Testis (tissue), 3 donors: ENCODE data around the gene OGN. TPM values are rescaled to one million over a fixed set of nuclear protein-coding genes. Genes with fewer than 3 reads are reported as not detected.

Experiments used
- DNase-seq: peaks from one replicate; pipeline ENCODE4 v3.0.0-alpha.2; 2019
- H3K27ac ChIP-seq, 2 donors: fragments of 200-600 bp; sonication (generic); one replicate each; pipeline ENCODE4 v1.5.1; 2019
- H3K27me3 ChIP-seq: fragments of 200-600 bp; sonication (generic); one replicate; pipeline ENCODE4 v1.5.1; 2019
- H3K36me3 ChIP-seq: fragments of 200-600 bp; sonication (generic); one replicate; pipeline ENCODE4 v1.5.1; 2017; ENCODE audit warnings: low read depth; ENCODE audit errors: missing control alignments
- H3K4me1 ChIP-seq: fragments of 200-600 bp; sonication (generic); one replicate; pipeline ENCODE4 v1.5.1; 2019
- H3K4me3 ChIP-seq, 2 donors: fragments of 200-600 bp; sonication (generic); one replicate each; pipeline ENCODE4 v1.5.1; 2017 to 2019
- H3K9me3 ChIP-seq: fragments of 200-600 bp; sonication (generic); one replicate; pipeline ENCODE4 v1.5.1; 2017
- CTCF ChIP-seq, 3 experiments: fragments of 450-650 bp in 2 of 3; fragments of 200-600 bp in 1 of 3; sonication (generic) in 1 of 3; IDR thresholded peaks; one replicate each; pipeline ENCODE4 v1.5.1; 2016 to 2019; ENCODE audit warnings: antibody characterized with exemption in 3 of 3, mild to moderate bottlenecking in 2 of 3, moderate library complexity in 1 of 3
- POLR2A ChIP-seq: fragments of 450-650 bp; IDR thresholded peaks from one replicate; pipeline ENCODE4 v1.6.1; 2017; ENCODE audit warnings: antibody characterized with exemption, mild to moderate bottlenecking, moderate library complexity
- WGBS, 2 donors: methylation state at CpG; one replicate each; pipeline ENCODE4 v1.1.5; 2018; 5-methylcytosine and 5-hydroxymethylcytosine counted together
- intact Hi-C: fragments of 100-400 bp; cut with DNase I; formaldehyde crosslinking; loops from one replicate; pipeline ENCODE4 v1.15.1; 2023; ENCODE audit warnings: low total_unique reads
- polyA plus RNA-seq: library from polyadenylated mRNA; stranded (reverse); fragments of 350-450 nt; fragmentation: Illumina TruSeq; extraction: RNeasy Lipid Tissue Mini Kit (QIAGEN cat#74804); gene quantifications from one replicate; pipeline ENCODE4 v1.2.3, GENCODE V29; 2014; ENCODE audit warnings: low read depth, low replicate concordance; ENCODE audit not compliant: insufficient read depth
- total RNA-seq, 2 donors: library from RNA; depleted of rRNA; stranded (reverse); fragments of >200 nt; gene quantifications; one replicate each; pipeline ENCODE4 v1.2.3, GENCODE V29; 2016

Gene OGN
- total and polyA plus RNA-seq, 3 donors from 2014 or later = 4.9 to 18.4 (median 9.5) TPM

GRCh38 chr9:92439921-92440750 lies 35.8 kb upstream of the OGN start:
- Histone ChIP-seq H3K27ac (no peak overlapping the region), H3K27me3 (no peaks in the 10 kb centered on the region), H3K9me3 (no peaks in the 10 kb centered on the region), H3K36me3 (no peaks in the 10 kb centered on the region), H3K4me3 (no peak overlapping the region), H3K4me1 (peaks cover 5% of the 10 kb centered on the region)
- intact Hi-C loops = no loop called here
- no peak for DNase-seq
- TF ChIP-seq CTCF (IDR thresholded peaks at IDR 0.05) (no peak), POLR2A (no peak)
- 77 to 92% methylated on average over 5 of the region's 5 CpGs for WGBS, 2 donors

GRCh38 chr9:92438900-92439526 lies 34.6 kb upstream of the OGN start:
- Histone ChIP-seq H3K27me3 (no peaks in the 10 kb centered on the region), H3K4me3 (no peak overlapping the region), H3K9me3 (no peaks in the 10 kb centered on the region), H3K36me3 (no peaks in the 10 kb centered on the region), H3K27ac (no peak overlapping the region), H3K4me1 (peaks cover 5% of the 10 kb centered on the region)
- 72 to 78% methylated on average over 5 of the region's 5 CpGs for WGBS, 2 donors
- DNase-seq = no peak
- TF ChIP-seq CTCF (IDR thresholded peaks at IDR 0.05) = peak in 1 of 3 experiments; percentile 43
- TF ChIP-seq POLR2A = no peak
- intact Hi-C loops = no loop called here

GRCh38 chr9:92435263-92435662 lies 30.9 kb upstream of the OGN start:
- Histone ChIP-seq H3K27me3 (no peaks in the 10 kb centered on the region), H3K4me3 (no peak overlapping the region), H3K9me3 (no peaks in the 10 kb centered on the region), H3K27ac (no peak overlapping the region), H3K4me1 (peaks cover 5% of the 10 kb centered on the region), H3K36me3 (no peaks in the 10 kb centered on the region)
- no peak for TF ChIP-seq CTCF (IDR thresholded peaks at IDR 0.05)
- no peak for TF ChIP-seq POLR2A
- intact Hi-C loops = no loop called here
- no peak for DNase-seq
- 57 to 82% methylated on average over 1 of the region's 1 CpG for WGBS, 2 donors

GRCh38 chr9:92432972-92433548 lies 28.7 kb upstream of the OGN start:
- intact Hi-C loops = no loop called here
- peaks cover 5% of the 10 kb centered on the region for H3K4me1 ChIP-seq
- 65 to 74% methylated on average over 5 of the region's 5 CpGs for WGBS, 2 donors
- DNase-seq = no peak
- TF ChIP-seq CTCF (IDR thresholded peaks at IDR 0.05) (no peak), POLR2A (no peak)
- H3K27ac ChIP-seq = peak overlapping the region in 1 of 2 donors; percentile 11
- H3K9me3 ChIP-seq = no peaks in the 10 kb centered on the region
- no peaks in the 10 kb centered on the region for H3K27me3 ChIP-seq
- H3K36me3 ChIP-seq = no peaks in the 10 kb centered on the region
- no peak overlapping the region for H3K4me3 ChIP-seq
